DMS 273 (cell line): Measurements from ENCODE around the gene PRDM16.

Experiments
- DNase-seq: peaks from one replicate; lab custom pipeline; 2025; ENCODE audit not compliant: unreplicated experiment; lab: John Stamatoyannopoulos, UW

The PRDM16 gene

GRCh38 chr1:3101124-3101939 is 32.3 kb downstream of the PRDM16 start:
- DNase-seq = no peak

GRCh38 chr1:3102641-3103040 is 33.6 kb downstream of the PRDM16 start:
- DNase-seq = no peak

- no peak for DNase-seq
Measured at GRCh38 chr1:3103967-3104677, 35.1 kb downstream of the PRDM16 start.

GRCh38 chr1:3105167-3105863 is 36.3 kb downstream of the PRDM16 start:
- no peak for DNase-seq

- DNase-seq = no peak
Measured at GRCh38 chr1:3106216-3106615, 37.2 kb downstream of the PRDM16 start.

GRCh38 chr1:3107201-3107600 is 38.2 kb downstream of the PRDM16 start:
- DNase-seq = no peak

GRCh38 chr1:3109355-3109754 is 40.4 kb downstream of the PRDM16 start:
- DNase-seq = no peak

- DNase-seq = no peak
Measured at GRCh38 chr1:3111348-3112021, 42.5 kb downstream of the PRDM16 start.

GRCh38 chr1:3112526-3112925 is 43.5 kb downstream of the PRDM16 start:
- no peak for DNase-seq

GRCh38 chr1:3113047-3113740 is 44.2 kb downstream of the PRDM16 start:
- DNase-seq = no peak

GRCh38 chr1:3113741-3114056 is 44.7 kb downstream of the PRDM16 start:
- no peak for DNase-seq

- DNase-seq = no peak
Measured at GRCh38 chr1:3114131-3114744, 45.2 kb downstream of the PRDM16 start.

GRCh38 chr1:3114846-3115245 is 45.8 kb downstream of the PRDM16 start:
- no peak for DNase-seq

- no peak for DNase-seq
Measured at GRCh38 chr1:3115275-3116149, 46.5 kb downstream of the PRDM16 start.

GRCh38 chr1:3116150-3116510 is 47.1 kb downstream of the PRDM16 start:
- no peak for DNase-seq

- DNase-seq = no peak
Measured at GRCh38 chr1:3116560-3116959, 47.6 kb downstream of the PRDM16 start.

GRCh38 chr1:3117879-3118278 is 48.9 kb downstream of the PRDM16 start:
- DNase-seq = no peak

GRCh38 chr1:3119061-3119460 is 50.1 kb downstream of the PRDM16 start:
- no peak for DNase-seq

- DNase-seq = no peak
Measured at GRCh38 chr1:3119725-3120124, 50.7 kb downstream of the PRDM16 start.

GRCh38 chr1:3120140-3120539 is 51.1 kb downstream of the PRDM16 start:
- no peak for DNase-seq
